CD4-positive, alpha-beta T cell (primary cell): ENCODE results near the gene DNAH2. TPM values are rescaled to one million over a fixed set of nuclear protein-coding genes. Genes with fewer than 3 reads are reported as not detected.

Experiments used
- ATAC-seq: fragments of 200-7000 bp; cut with Tn5 transposase; one replicate; pipeline ENCODE4 v1.10.0; 2022; ENCODE audit warnings: mild to moderate bottlenecking; ENCODE audit not compliant: poor library complexity
- CTCF ChIA-PET: fragments of 350-600 bp; sonication (Branson Sonifier 250); formaldehyde crosslinking; loops from one replicate; lab custom pipeline; 2021; ENCODE audit warnings: antibody characterized with exemption, inconsistent platforms; lab: Charles Lee
- POLR2A ChIA-PET: fragments of 350-600 bp; sonication (Branson Sonifier 250); formaldehyde crosslinking; loops from one replicate; lab custom pipeline; 2021; ENCODE audit warnings: antibody characterized with exemption, inconsistent platforms; lab: Charles Lee
- DNase-seq, 14 experiments: peaks; one replicate each; pipeline ENCODE4 v3.0.0-alpha.2; 2013 to 2020; ENCODE audit warnings: mixed read lengths in 2 of 14
- H3K27ac ChIP-seq, 2 donors: one replicate each; pipeline versions ENCODE4 v1.5.1 to v1.7.0; 2013; ENCODE audit warnings: low read length in 2 of 2, low read depth in 1 of 2, mild to moderate bottlenecking in 1 of 2
- H3K27me3 ChIP-seq, 2 experiments: 1 replicate in 1 of 2; 2 replicates in 1 of 2; pipeline versions ENCODE4 v1.6.1 to v1.7.0; 2013; ENCODE audit warnings: low read length in 2 of 2, control low read depth in 1 of 2, mild to moderate bottlenecking in 1 of 2, moderate library complexity in 1 of 2; ENCODE audit not compliant: insufficient read depth in 2 of 2, control insufficient read depth in 1 of 2
- H3K36me3 ChIP-seq: one replicate; pipeline ENCODE4 v1.6.1; 2013; ENCODE audit warnings: low read length, control low read depth; ENCODE audit not compliant: insufficient read depth
- H3K4me1 ChIP-seq: one replicate; pipeline ENCODE4 v1.6.1; 2013; ENCODE audit warnings: low read length, control low read depth; ENCODE audit not compliant: insufficient read depth
- H3K4me3 ChIP-seq: one replicate; pipeline ENCODE4 v1.5.1; 2013; ENCODE audit warnings: mild to moderate bottlenecking, low read length, moderate library complexity
- H3K9me3 ChIP-seq, 2 experiments: 1 replicate in 1 of 2; 2 replicates in 1 of 2; pipeline versions ENCODE4 v1.6.1 to v1.7.0; 2013; ENCODE audit warnings: low read length in 2 of 2, mild to moderate bottlenecking in 2 of 2, control low read depth in 1 of 2, moderate library complexity in 1 of 2; ENCODE audit not compliant: control insufficient read depth in 1 of 2, insufficient read depth in 1 of 2
- H3K27ac Mint-ChIP-seq: one replicate; pipeline ENCODE4 v1.8.0; 2020; ENCODE audit warnings: mixed read lengths
- H3K27me3 Mint-ChIP-seq: one replicate; pipeline ENCODE4 v1.8.0; 2021; ENCODE audit warnings: mixed read lengths
- H3K36me3 Mint-ChIP-seq: one replicate; pipeline ENCODE4 v1.8.0; 2021; ENCODE audit warnings: low read depth, mixed read lengths
- H3K4me1 Mint-ChIP-seq: one replicate; pipeline ENCODE4 v1.8.0; 2021; ENCODE audit warnings: low read depth, mixed read lengths
- H3K4me3 Mint-ChIP-seq: one replicate; pipeline ENCODE4 v1.8.0; 2020; ENCODE audit warnings: mild to moderate bottlenecking, mixed read lengths
- H3K9me3 Mint-ChIP-seq: one replicate; pipeline ENCODE4 v1.8.0; 2020; ENCODE audit warnings: mixed read lengths
- intact Hi-C, 2 experiments: fragments of 100-400 bp; cut with DNase I in 1 of 2; cut with micrococcal nuclease in 1 of 2; formaldehyde crosslinking; loops; one replicate each; pipeline versions ENCODE4 v1.15.1 to v1.9.0; 2023 to 2025; cut with DNase I, micrococcal nuclease
- total RNA-seq, 174 experiments: library from RNA in 2 of 174; stranded (reverse) in 2 of 174; gene quantifications; one replicate each; pipeline ENCODE4 v1.2.3 and lab custom pipeline; 2021 to 2026
- TF ChIP-seq, protein P1 (sequence below): fragments of 200-600 bp; IDR thresholded peaks from one replicate; pipeline ENCODE4 v1.8.0; 2022; ENCODE audit warnings: antibody characterized with exemption, mild to moderate bottlenecking

Gene DNAH2
- total RNA-seq, 2 experiments from 2014 or later, result not detected

DNA sequence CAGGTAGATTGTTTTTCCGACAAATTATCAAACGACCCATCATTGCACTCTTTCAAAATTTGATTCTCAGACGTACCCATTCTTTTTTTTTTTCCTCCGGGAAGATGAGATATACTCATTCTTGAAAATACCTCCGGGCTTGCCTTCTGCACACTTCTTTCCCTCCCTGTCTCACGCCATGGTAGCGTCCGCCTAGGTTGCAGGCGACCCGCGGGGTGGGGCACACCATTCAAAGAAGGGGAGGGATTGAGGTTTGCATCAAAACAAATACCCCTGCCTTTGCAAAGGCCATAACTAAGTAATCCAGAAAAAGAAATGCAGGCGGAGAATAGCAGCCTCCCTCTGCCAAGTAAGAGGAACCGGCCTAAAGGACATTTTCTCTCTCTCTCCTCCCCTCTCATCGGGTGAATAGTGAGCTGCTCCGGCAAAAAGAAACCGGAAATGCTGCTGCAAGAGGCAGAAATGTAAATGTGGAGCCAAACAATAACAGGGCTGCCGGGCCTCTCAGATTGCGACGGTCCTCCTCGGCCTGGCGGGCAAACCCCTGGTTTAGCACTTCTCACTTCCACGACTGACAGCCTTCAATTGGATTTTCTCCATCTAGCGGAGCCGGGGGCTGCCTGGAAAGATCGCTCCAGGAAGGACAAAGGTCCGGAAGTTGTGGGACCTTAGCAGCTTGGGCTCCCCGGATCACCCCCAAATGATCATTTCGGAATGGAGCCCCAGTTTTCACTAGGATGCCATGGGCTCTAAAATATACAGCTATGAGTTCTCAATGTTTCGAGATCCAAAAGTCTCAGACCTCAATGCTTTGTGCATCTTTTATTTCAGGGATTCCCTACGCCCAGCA is 31.1 kb upstream of the DNAH2 start:
- ATAC-seq, result peak; percentile 45
- Mint-ChIP-seq H3K4me3 (peak overlapping the region; percentile 99), H3K9me3 (no peaks in the 10 kb centered on the region), H3K27ac (peak overlapping the region; percentile 100), H3K4me1 (peaks cover 46% of the 10 kb centered on the region), H3K27me3 (peaks cover 7% of the 10 kb centered on the region), H3K36me3 (peaks cover 38% of the 10 kb centered on the region)
- ChIA-PET CTCF (interaction anchor here (0.7 to 4.2 kb wide), 15 partner anchors 13 to 691 kb away, joined by 3 to 29 read pairs (median 6); partner anchors contain the start of genes ATP1B2, FXR2, MPDU1 and NAA38), POLR2A (interaction anchor here (0.6 to 5.6 kb wide), 86 partner anchors 11 to 755 kb away, joined by 3 to 158 read pairs (median 6); partner anchors contain the start of genes ACAP1, ALOXE3, ATP1B2 and CD68)
- Histone ChIP-seq H3K36me3 (no peaks in the 10 kb centered on the region), H3K27me3 (no peaks in the 10 kb centered on the region), H3K4me1 (peaks cover 40% of the 10 kb centered on the region), H3K4me3 (peak overlapping the region; percentile 72), H3K9me3 (no peaks in the 10 kb centered on the region), H3K27ac (peak overlapping the region; percentile 96 to 98)
- peak; percentile 64 to 91 (median 76) for DNase-seq
- intact Hi-C loops, result loop anchor here (1.0 to 10.0 kb wide), 15 partner anchors 34 to 649 kb away; partner anchors contain the start of genes ATP1B2 (in 1 of the 2), ELP5 (in 1 of the 2), FXR2 (in 1 of the 2) and GPS2 (in 1 of the 2)
- TF ChIP-seq, protein P1, sequence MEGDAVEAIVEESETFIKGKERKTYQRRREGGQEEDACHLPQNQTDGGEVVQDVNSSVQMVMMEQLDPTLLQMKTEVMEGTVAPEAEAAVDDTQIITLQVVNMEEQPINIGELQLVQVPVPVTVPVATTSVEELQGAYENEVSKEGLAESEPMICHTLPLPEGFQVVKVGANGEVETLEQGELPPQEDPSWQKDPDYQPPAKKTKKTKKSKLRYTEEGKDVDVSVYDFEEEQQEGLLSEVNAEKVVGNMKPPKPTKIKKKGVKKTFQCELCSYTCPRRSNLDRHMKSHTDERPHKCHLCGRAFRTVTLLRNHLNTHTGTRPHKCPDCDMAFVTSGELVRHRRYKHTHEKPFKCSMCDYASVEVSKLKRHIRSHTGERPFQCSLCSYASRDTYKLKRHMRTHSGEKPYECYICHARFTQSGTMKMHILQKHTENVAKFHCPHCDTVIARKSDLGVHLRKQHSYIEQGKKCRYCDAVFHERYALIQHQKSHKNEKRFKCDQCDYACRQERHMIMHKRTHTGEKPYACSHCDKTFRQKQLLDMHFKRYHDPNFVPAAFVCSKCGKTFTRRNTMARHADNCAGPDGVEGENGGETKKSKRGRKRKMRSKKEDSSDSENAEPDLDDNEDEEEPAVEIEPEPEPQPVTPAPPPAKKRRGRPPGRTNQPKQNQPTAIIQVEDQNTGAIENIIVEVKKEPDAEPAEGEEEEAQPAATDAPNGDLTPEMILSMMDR, result no peak

DNA sequence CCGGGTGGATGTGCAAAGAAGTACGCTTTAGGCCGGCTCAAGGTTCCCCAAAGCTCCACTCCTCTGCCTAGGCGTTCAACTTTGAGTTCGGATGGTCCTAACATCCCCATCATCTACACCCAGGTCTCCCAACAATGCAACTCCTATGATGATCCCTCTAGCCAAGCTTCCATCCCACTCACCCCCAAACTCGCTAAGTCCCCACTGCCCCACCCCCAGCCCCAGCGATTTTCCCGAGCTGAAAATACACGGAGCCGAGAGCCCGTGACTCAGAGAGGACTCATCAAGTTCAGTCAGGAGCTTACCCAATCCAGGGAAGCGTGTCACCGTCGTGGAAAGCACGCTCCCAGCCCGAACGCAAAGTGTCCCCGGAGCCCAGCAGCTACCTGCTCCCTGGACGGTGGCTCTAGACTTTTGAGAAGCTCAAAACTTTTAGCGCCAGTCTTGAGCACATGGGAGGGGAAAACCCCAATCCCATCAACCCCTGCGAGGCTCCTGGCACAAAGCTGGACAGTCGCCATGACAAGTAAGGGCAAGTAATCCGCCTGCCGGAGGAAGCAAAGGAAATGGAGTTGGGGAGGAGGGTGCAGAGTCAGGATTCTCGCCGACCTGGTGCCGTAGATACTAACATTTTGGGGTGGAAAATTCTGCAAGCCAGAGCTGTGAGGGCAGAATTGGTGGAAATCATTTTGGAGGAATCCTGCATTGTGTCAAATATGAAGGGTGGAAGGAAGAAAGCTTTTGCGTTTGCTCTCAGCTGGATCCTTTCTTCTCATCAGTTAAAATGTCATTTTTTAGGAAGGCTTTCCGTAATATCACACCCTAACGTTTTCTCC is 30.3 kb upstream of the DNAH2 start, which contains the start of gene TP53:
TSS of gene TP53 (minus strand) at position 419 of the 836 bp plus-strand sequence. CDS start 10,896 bp downstream, outside the sequence.
- Histone ChIP-seq H3K36me3 (no peaks in the 10 kb centered on the region), H3K27ac (peak within 1 kb of the TSS; percentile 96 to 98), H3K9me3 (no peaks in the 10 kb centered on the region), H3K27me3 (no peaks in the 10 kb centered on the region), H3K4me1 (peaks cover 39% of the 10 kb centered on the region), H3K4me3 (peak within 1 kb of the TSS; percentile 72)
- peak within 1 kb of the TSS; percentile 99 for H3K4me3 Mint-ChIP-seq
- H3K27ac Mint-ChIP-seq, result peak within 1 kb of the TSS; percentile 100
- ChIA-PET POLR2A (interaction anchor here (0.6 to 5.6 kb wide), 80 partner anchors 12 to 749 kb away, joined by 3 to 158 read pairs (median 7); partner anchors contain the start of genes ACAP1, ALOXE3, ATP1B2 and CD68), CTCF (interaction anchor here (0.6 to 4.2 kb wide), 37 partner anchors 8 to 690 kb away, joined by 3 to 29 read pairs (median 4); partner anchors contain the start of genes ATP1B2, CNTROB, FXR2 and MPDU1)
- peaks cover 7% of the 10 kb centered on the region for H3K27me3 Mint-ChIP-seq
- intact Hi-C loops, result loop anchor here (2.0 to 10.0 kb wide), 13 partner anchors 35 to 650 kb away; partner anchors contain the start of genes ATP1B2 (in 1 of the 2), ELP5 (in 1 of the 2), FXR2 (in 1 of the 2) and GPS2 (in 1 of the 2)
- peak; percentile 53 for ATAC-seq
- H3K36me3 Mint-ChIP-seq, result peaks cover 38% of the 10 kb centered on the region
- H3K9me3 Mint-ChIP-seq, result no peaks in the 10 kb centered on the region
- peaks cover 46% of the 10 kb centered on the region for H3K4me1 Mint-ChIP-seq
- TF ChIP-seq, protein P1, result no peak
- DNase-seq, result peak; percentile 74 to 96 (median 82)
